Nasal cavity respiratory epithelium epithelial cell of viscerocranial mucosa (primary cell): ENCODE results near the gene ZNF507. TPM values are rescaled to one million over a fixed set of nuclear protein-coding genes. Genes with fewer than 3 reads are reported as not detected.

Experiments
- total RNA-seq: library from RNA; depleted of rRNA; stranded (reverse); fragments of >200 nt; gene quantifications from 2 replicates; pipeline ENCODE4 v1.2.3, GENCODE V29; 2014

ZNF507 gene
- total RNA-seq: 9.2 and 21.1 TPM in 2 replicates

DNA sequence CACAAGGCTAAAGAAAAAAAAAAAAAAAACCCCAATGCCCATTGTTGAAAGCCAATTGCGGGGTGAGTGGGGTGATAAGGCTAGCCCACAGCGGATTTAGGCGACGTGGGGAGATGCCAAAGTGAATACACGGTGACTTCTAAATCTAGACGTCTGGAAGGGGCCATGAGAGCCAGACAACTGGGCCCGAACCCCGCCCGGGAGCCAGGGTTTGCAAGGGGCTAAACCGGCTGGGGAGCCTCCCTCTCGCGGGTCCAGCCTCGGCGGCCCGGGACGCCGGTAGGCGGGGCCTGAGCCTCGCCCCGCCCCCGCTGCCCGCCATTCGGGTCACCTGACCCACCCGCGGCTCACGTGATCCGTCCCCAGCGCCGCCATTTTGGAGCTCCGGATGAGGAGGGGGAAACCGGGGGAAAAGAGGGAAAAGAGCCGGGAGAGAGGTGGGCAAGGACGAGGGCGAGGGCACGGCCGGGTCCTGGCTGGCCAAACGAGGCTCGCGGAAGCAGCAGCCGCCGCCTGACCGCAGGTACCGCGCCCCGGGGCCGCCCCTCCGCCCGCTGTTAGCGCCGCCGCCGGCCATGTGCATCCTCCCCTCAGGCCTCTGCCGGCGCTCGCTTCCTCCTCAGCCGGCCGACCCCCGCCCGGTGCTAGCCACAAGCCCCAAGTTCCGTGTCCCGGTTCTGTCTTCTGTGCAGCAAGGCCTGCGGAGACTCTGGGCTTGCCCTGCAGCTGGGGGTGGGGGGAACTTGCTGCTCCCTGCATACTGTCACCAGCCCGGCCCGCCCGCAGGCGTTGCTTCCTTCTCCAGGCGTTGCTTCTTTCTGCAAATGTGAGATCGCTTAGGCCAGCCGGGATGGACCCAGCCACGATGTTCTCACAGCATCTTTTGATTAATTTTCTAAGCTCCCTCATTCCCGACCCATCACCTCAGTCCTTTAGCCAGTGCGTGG lies at the start of gene ZNF507:
Gene ZNF507 (plus strand): TSS at position 350 of the 947 bp plus-strand sequence. CDS start 7,221 bp downstream, outside the sequence.

DNA sequence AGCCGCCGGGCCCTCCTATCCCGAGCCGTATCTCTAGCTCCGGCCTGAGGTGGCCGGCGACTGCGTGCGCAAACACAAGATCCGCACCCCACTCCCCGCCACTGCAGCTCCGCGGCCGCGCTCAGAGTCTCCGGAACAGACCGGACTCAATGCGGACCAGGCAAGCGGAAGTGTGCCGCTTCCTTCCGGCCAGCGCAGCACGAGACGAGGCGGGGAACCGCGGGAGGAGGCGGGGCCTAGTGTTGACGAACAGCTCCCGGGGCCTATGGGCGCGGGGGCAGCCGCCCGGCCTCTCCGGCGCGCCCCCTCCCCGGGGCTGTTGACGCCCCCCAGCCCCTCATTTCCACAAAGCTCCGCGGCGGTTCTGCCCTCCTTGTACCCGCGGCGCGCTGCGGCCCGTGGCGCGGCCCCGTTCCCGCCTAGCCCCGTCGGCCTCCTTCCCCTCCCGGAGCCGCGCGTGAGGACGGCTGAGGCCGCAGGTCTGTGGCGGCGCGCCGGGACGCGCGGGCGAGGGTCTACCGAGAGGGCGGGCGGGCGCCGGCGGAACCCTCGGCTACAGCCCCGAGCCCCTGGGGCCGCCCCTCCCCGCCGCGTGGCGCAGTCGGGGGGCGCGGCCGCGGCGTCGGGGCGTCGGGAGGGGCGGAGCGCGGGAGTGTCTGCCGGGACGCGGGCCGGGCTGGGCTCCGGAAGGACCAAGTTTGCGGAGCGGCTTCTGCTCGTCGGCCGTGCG lies 60.2 kb downstream of the ZNF507 start, which contains the start of gene DPY19L3:
Gene DPY19L3 (plus strand): TSS at position 340 of the 730 bp plus-strand sequence. CDS start 2,484 bp downstream, outside the sequence.

Other genes with a start within 250 kb of the ZNF507 start
- gene DPY19L3, start 60.2 kb downstream of the ZNF507 start, total RNA-seq: 6.8 and 9.9 TPM in 2 replicates
- gene PDCD5, start 235.6 kb downstream of the ZNF507 start, total RNA-seq: 112 and 144 TPM in 2 replicates